ENCODE results near the gene NEMP1.

DNA sequence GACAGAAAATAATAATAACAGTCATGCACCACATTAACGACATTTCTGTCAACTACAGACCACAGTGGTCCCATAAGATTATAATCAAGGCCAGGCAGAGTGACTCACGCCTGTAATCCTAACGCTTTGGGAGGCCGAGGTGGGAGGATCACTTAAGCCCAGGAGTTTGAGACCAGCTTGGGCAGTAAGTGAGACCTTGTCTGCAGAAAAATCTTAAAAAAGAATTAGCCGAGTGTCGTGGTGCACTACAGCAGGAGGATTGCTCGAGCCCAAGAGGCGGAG, 18.9 kb upstream of the NEMP1 start:
- no peak for TF ChIP-seq EZH2phosphoT487 (IDR thresholded peaks at IDR 0.05; ENCODE audit: borderline replicate concordance, low read length)
- TF ChIP-seq, protein P1, sequence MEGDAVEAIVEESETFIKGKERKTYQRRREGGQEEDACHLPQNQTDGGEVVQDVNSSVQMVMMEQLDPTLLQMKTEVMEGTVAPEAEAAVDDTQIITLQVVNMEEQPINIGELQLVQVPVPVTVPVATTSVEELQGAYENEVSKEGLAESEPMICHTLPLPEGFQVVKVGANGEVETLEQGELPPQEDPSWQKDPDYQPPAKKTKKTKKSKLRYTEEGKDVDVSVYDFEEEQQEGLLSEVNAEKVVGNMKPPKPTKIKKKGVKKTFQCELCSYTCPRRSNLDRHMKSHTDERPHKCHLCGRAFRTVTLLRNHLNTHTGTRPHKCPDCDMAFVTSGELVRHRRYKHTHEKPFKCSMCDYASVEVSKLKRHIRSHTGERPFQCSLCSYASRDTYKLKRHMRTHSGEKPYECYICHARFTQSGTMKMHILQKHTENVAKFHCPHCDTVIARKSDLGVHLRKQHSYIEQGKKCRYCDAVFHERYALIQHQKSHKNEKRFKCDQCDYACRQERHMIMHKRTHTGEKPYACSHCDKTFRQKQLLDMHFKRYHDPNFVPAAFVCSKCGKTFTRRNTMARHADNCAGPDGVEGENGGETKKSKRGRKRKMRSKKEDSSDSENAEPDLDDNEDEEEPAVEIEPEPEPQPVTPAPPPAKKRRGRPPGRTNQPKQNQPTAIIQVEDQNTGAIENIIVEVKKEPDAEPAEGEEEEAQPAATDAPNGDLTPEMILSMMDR (conservative IDR thresholded peaks at IDR 0.05; ENCODE audit: low read depth, low read length): no peak
